HPDE6-E6E7 (cell line): ENCODE measurements around the gene YEATS4.

Source experiments
- DNase-seq: peaks from one replicate; pipeline ENCODE4 v3.0.0; 2011; ENCODE audit warnings: missing footprints; ENCODE audit errors: extremely low spot score

YEATS4 gene

GRCh38 chr12:69433653-69434052 lies 74.1 kb downstream of the YEATS4 start:
- DNase-seq, result no peak

GRCh38 chr12:69435644-69436043 lies 76.1 kb downstream of the YEATS4 start:
- DNase-seq, result no peak

- no peak for DNase-seq
Measured at GRCh38 chr12:69437073-69437472, 77.5 kb downstream of the YEATS4 start.

- DNase-seq, result no peak
Measured at GRCh38 chr12:69438539-69438938, 79.0 kb downstream of the YEATS4 start.

- no peak for DNase-seq
Measured at GRCh38 chr12:69440016-69440415, 80.5 kb downstream of the YEATS4 start.
